Esophagus mucosa (tissue), 1 donor: ENCODE results near the gene CD72. TPM values are rescaled to one million over a fixed set of nuclear protein-coding genes. Genes with fewer than 3 reads are reported as not detected.

Experiments
- ATAC-seq: fragments of 200-7000 bp; cut with Tn5 transposase; one replicate; pipeline ENCODE4 v1.9.1; 2020
- total RNA-seq: library from RNA; stranded (reverse); gene quantifications from one replicate; pipeline ENCODE4 v1.2.4, GENCODE V29; 2023
- donor health status: DM: yes; HTN: yes; CAD: no.

Gene CD72
- total RNA-seq, result 0.52 TPM

- ATAC-seq, result peak; percentile 8
Observed at GRCh38 chr9:35618325-35618727, at the start of gene CD72. Gene CD72 (minus strand): TSS chr9:35618413. CDS start chr9:35618303, 110 bp downstream.

GRCh38 chr9:35667939-35668338 lies 49.7 kb upstream of the CD72 start:
- no peak for ATAC-seq

GRCh38 chr9:35666549-35666948 lies 48.3 kb upstream of the CD72 start:
- ATAC-seq, result no peak

GRCh38 chr9:35666045-35666444 lies 47.8 kb upstream of the CD72 start:
- ATAC-seq, result no peak

- no peak for ATAC-seq
Observed at GRCh38 chr9:35665471-35665818, 47.2 kb upstream of the CD72 start.

- ATAC-seq, result peak; percentile 80
Observed at GRCh38 chr9:35664531-35665470, 46.6 kb upstream of the CD72 start, which contains the start of gene ARHGEF39. Gene ARHGEF39 (minus strand): TSS chr9:35665195. CDS start chr9:35665169, 26 bp downstream.

GRCh38 chr9:35662437-35662836 lies 44.2 kb upstream of the CD72 start:
- ATAC-seq, result no peak

GRCh38 chr9:35661756-35662350 lies 43.6 kb upstream of the CD72 start:
- no peak for ATAC-seq

- no peak for ATAC-seq
Observed at GRCh38 chr9:35660966-35661415, 42.8 kb upstream of the CD72 start.

- no peak for ATAC-seq
Observed at GRCh38 chr9:35659340-35659739, 41.1 kb upstream of the CD72 start.

- ATAC-seq, result no peak
Observed at GRCh38 chr9:35658968-35659220, 40.7 kb upstream of the CD72 start.

- peak; percentile 91 for ATAC-seq
Observed at GRCh38 chr9:35658137-35658967, 40.1 kb upstream of the CD72 start, which contains the start of gene CCDC107. Gene CCDC107 (plus strand): TSS chr9:35658292. CDS start chr9:35658380, 88 bp downstream.

GRCh38 chr9:35657546-35658136 lies 39.4 kb upstream of the CD72 start, which contains the start of gene RMRP:
Gene RMRP (minus strand): TSS chr9:35658019.
- peak; percentile 98 for ATAC-seq

GRCh38 chr9:35656831-35657545 lies 38.8 kb upstream of the CD72 start:
- ATAC-seq, result peak; percentile 1

- ATAC-seq, result no peak
Observed at GRCh38 chr9:35656348-35656747, 38.1 kb upstream of the CD72 start.

GRCh38 chr9:35653611-35654010 lies 35.4 kb upstream of the CD72 start:
- ATAC-seq, result no peak

GRCh38 chr9:35652829-35653209 lies 34.6 kb upstream of the CD72 start:
- ATAC-seq, result no peak

GRCh38 chr9:35651956-35652828 lies 34.0 kb upstream of the CD72 start:
- peak; percentile 53 for ATAC-seq

- no peak for ATAC-seq
Observed at GRCh38 chr9:35650341-35651158, 32.3 kb upstream of the CD72 start, which contains the start of gene SIT1. Gene SIT1 (minus strand): TSS chr9:35650931. CDS start chr9:35650853, 78 bp downstream.
